MM.1S (cell line): ENCODE results near the gene GGT6.
"Not testable (repeated sequence)": the region's sequence is repeated elsewhere in the genome, so short reads cannot be mapped to it uniquely, and the experiment has no call there.

ENCODE experiments used
- DNase-seq: peaks from one replicate; pipeline ENCODE4 v3.0.0-alpha.2; 2015
- H2AFZ ChIP-seq: fragments of 300-600 bp; sonication (generic); 2 replicates; pipeline ENCODE4 v1.6.0; 2016; ENCODE audit warnings: antibody characterized with exemption, low read length
- H3F3A ChIP-seq: fragments of 300-600 bp; sonication (generic); 2 replicates; pipeline ENCODE4 v1.6.1; 2016; ENCODE audit warnings: mild to moderate bottlenecking, antibody characterized with exemption, low read length, moderate library complexity, mixed read lengths; ENCODE audit not compliant: insufficient read depth
- H3K27ac ChIP-seq: fragments of 300-600 bp; sonication (generic); 2 replicates; pipeline ENCODE4 v1.5.1; 2016; ENCODE audit warnings: mild to moderate bottlenecking, low read length
- H3K27me3 ChIP-seq: fragments of 300-600 bp; sonication (generic); replicated peaks from 2 replicates; pipeline ENCODE4 v1.6.0; 2016; ENCODE audit warnings: low read length; ENCODE audit not compliant: insufficient read depth
- H3K36me3 ChIP-seq: fragments of 300-600 bp; sonication (generic); replicated peaks from 2 replicates; pipeline ENCODE4 v1.6.1; 2016; ENCODE audit warnings: mild to moderate bottlenecking, low read length, mixed read lengths; ENCODE audit not compliant: insufficient read depth
- H3K4me1 ChIP-seq: fragments of 300-600 bp; sonication (generic); 2 replicates; pipeline ENCODE4 v1.6.1; 2016; ENCODE audit warnings: low read length, mixed read lengths
- H3K4me2 ChIP-seq: fragments of 300-600 bp; sonication (generic); 2 replicates; pipeline ENCODE4 v1.6.0; 2016; ENCODE audit warnings: low read depth, low read length
- H3K4me3 ChIP-seq: fragments of 300-600 bp; sonication (generic); 2 replicates; pipeline ENCODE4 v1.5.1; 2016; ENCODE audit warnings: low read length, mixed read lengths
- H3K79me2 ChIP-seq: fragments of 300-600 bp; sonication (generic); 2 replicates; pipeline ENCODE4 v1.6.1; 2016; ENCODE audit warnings: mixed run types, low read length, mixed read lengths
- H3K9ac ChIP-seq: fragments of 300-600 bp; sonication (generic); 2 replicates; pipeline ENCODE4 v1.6.1; 2016; ENCODE audit warnings: low read length, mixed read lengths
- H3K9me2 ChIP-seq: fragments of 300-600 bp; sonication (generic); replicated peaks from 2 replicates; pipeline ENCODE4 v1.6.1; 2016; ENCODE audit warnings: mild to moderate bottlenecking, low read length, mixed read lengths; ENCODE audit not compliant: insufficient read depth
- H3K9me3 ChIP-seq: fragments of 300-600 bp; sonication (generic); replicated peaks from 2 replicates; pipeline ENCODE4 v1.6.1; 2016; ENCODE audit warnings: mild to moderate bottlenecking, low read length, mixed read lengths; ENCODE audit not compliant: insufficient read depth
- H4K20me1 ChIP-seq: fragments of 300-600 bp; sonication (generic); 2 replicates; pipeline ENCODE4 v1.6.1; 2016; ENCODE audit warnings: mild to moderate bottlenecking, low read length, moderate library complexity, mixed read lengths; ENCODE audit not compliant: insufficient read depth
- EZH2 ChIP-seq: fragments of 300-600 bp; sonication (generic); optimal IDR thresholded peaks from 2 replicates; pipeline ENCODE3; 2017; ENCODE audit warnings: low read depth, mild to moderate bottlenecking, antibody characterized with exemption, low read length, mixed read lengths
- EZH2phosphoT487 ChIP-seq: fragments of 300-600 bp; sonication (generic); IDR thresholded peaks from 2 replicates; pipeline ENCODE4 v1.6.1; 2018; ENCODE audit warnings: antibody characterized with exemption, low read length
- TF ChIP-seq, protein P1 (sequence below): fragments of 300-600 bp; sonication (generic); IDR thresholded peaks from 2 replicates; pipeline ENCODE4 v1.5.1; 2016; ENCODE audit warnings: antibody characterized with exemption, low read length, mixed read lengths

Gene GGT6

DNA sequence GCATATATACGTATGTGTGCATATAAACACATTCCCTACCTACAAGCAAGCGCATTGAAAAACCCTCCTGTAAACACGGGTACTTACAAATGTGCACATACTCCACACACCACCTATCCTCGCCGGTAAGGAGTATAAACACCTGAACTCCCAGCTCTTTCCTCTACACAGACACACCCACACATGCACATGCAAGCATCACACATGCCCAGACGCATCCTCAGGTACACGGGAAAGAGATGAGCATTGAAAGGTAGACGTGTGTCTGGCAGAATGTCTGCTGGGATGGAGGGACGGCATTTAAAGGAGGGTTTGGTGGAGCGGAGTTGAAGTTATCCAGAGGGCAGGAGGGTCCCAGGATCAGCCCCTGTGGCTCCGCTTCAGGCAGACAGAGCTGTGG is 19.3 kb upstream of the GGT6 start:
- H3K27ac ChIP-seq: no peak overlapping the region
- H3K36me3 ChIP-seq: no peaks in the 10 kb centered on the region
- H3K9me2 ChIP-seq: no peaks in the 10 kb centered on the region
- peaks cover 70% of the 10 kb centered on the region for H3K27me3 ChIP-seq
- H3K4me1 ChIP-seq: no peaks in the 10 kb centered on the region
- TF ChIP-seq, protein P1, sequence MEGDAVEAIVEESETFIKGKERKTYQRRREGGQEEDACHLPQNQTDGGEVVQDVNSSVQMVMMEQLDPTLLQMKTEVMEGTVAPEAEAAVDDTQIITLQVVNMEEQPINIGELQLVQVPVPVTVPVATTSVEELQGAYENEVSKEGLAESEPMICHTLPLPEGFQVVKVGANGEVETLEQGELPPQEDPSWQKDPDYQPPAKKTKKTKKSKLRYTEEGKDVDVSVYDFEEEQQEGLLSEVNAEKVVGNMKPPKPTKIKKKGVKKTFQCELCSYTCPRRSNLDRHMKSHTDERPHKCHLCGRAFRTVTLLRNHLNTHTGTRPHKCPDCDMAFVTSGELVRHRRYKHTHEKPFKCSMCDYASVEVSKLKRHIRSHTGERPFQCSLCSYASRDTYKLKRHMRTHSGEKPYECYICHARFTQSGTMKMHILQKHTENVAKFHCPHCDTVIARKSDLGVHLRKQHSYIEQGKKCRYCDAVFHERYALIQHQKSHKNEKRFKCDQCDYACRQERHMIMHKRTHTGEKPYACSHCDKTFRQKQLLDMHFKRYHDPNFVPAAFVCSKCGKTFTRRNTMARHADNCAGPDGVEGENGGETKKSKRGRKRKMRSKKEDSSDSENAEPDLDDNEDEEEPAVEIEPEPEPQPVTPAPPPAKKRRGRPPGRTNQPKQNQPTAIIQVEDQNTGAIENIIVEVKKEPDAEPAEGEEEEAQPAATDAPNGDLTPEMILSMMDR: no peak
- TF ChIP-seq EZH2: no peak
- TF ChIP-seq EZH2phosphoT487: no peak
- H3K79me2 ChIP-seq: no peaks in the 10 kb centered on the region
- no peak overlapping the region for H2AFZ ChIP-seq
- H3F3A ChIP-seq: no peaks in the 10 kb centered on the region
- H3K4me2 ChIP-seq: no peak overlapping the region
- no peak overlapping the region for H3K4me3 ChIP-seq
- no peaks in the 10 kb centered on the region for H4K20me1 ChIP-seq
- no peak for DNase-seq
- H3K9me3 ChIP-seq: no peaks in the 10 kb centered on the region
- H3K9ac ChIP-seq: no peak overlapping the region

DNA sequence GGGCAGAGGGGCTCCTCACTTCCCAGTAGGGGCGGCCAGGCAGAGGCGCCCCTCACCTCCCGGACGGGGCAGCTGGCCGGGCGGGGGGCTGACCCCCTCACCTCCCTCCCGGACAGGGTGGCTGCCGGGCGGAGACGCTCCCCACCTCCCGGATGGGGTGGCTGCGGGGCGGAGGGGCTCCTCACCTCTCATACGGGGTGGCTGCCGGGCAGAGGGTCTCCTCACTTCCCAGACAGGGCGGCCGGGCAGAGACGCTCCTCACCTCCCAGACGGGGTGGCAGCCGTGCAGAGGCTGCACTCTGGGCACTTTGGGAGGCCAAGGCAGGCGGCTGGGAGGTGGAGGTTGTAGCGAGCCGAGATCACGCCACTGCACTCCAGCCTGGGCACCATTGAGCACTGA is 18.0 kb upstream of the GGT6 start:
- not testable (repeated sequence) for H3K9me2 ChIP-seq, H3K9me3 ChIP-seq, H3F3A ChIP-seq, H3K4me3 ChIP-seq, H3K4me1 ChIP-seq, H3K79me2 ChIP-seq, H3K36me3 ChIP-seq, H3K9ac ChIP-seq, H2AFZ ChIP-seq, H3K27ac ChIP-seq, H3K4me2 ChIP-seq, DNase-seq, H4K20me1 ChIP-seq
- peaks cover 59% of the 10 kb centered on the region for H3K27me3 ChIP-seq

DNA sequence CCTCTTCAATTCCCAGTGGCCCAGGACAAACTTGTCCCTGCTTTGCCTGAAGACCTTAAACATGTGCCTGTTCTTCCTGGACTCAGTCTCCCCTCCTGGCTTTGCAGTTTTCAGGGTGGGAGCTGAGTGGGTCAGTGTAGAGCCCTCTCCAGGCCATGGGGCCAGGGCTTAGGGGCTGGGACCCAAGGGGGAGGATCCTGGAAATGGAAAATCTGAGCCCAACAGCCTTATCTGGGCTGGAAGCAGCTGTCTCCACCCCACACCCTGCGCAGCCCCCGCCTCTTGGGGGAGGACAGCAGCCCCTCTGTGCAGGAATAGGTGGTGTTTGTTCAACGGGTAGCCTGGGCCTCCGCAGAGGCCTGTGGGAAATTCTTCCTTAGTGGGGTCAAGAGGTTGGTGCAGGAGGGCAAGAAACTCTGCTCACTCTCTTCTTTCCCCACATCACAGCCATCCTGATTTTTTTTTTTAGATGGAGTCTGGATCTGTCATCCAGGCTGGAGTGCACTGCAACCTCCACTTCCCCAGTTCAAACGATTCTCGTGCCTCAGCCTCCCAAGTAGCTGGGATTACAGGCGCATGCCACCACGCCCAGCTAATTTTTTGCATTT is 17.1 kb upstream of the GGT6 start:
- TF ChIP-seq EZH2: no peak
- Histone ChIP-seq H3F3A (no peaks in the 10 kb centered on the region), H3K4me2 (no peak overlapping the region), H3K36me3 (no peaks in the 10 kb centered on the region), H3K4me1 (peaks cover 10% of the 10 kb centered on the region), H3K27ac (no peak overlapping the region), H3K27me3 (peaks cover 50% of the 10 kb centered on the region), H3K9me2 (no peaks in the 10 kb centered on the region), H4K20me1 (no peaks in the 10 kb centered on the region), H3K9ac (no peak overlapping the region), H3K79me2 (no peaks in the 10 kb centered on the region), H3K4me3 (no peak overlapping the region), H2AFZ (no peak overlapping the region), H3K9me3 (no peaks in the 10 kb centered on the region)
- DNase-seq: no peak

DNA sequence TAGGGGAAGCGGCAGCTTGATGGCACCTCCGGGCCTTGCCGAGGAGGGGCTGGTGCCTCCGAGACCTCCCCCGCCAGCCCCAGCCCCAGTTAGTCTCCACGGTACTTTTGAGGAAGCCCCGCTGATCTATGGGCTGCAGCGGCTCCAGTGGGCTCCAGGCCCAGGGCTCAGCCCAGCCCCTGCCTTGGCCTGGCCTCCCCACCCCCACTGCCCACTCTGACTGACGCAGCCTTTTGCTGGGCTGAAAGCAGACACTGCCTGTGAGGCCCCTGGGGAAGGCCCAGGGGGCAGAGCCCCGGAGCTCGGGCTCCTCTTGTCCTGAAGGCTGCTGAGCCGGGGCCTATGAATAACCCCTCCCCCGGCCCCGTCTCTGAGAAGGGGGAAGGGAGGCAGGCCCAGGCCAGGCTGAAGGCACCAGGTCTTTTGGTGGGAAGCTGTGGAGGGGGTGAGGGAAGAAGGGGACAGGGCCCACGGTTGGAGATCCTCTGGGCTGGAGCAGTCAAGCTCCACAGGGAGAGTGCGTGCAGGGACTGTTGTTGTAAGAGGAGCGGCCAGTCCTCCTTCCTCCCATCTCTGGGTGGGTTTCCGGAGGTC is 16.4 kb upstream of the GGT6 start:
- no peak overlapping the region for H2AFZ ChIP-seq
- H3K36me3 ChIP-seq: no peaks in the 10 kb centered on the region
- H3K9me2 ChIP-seq: no peaks in the 10 kb centered on the region
- peaks cover 44% of the 10 kb centered on the region for H3K27me3 ChIP-seq
- no peaks in the 10 kb centered on the region for H3F3A ChIP-seq
- TF ChIP-seq EZH2phosphoT487: no peak
- TF ChIP-seq, protein P1: no peak
- TF ChIP-seq EZH2: no peak
- H4K20me1 ChIP-seq: no peaks in the 10 kb centered on the region
- H3K4me1 ChIP-seq: peaks cover 10% of the 10 kb centered on the region
- no peak overlapping the region for H3K4me3 ChIP-seq
- H3K9me3 ChIP-seq: no peaks in the 10 kb centered on the region
- DNase-seq: no peak
- H3K27ac ChIP-seq: no peak overlapping the region
- H3K4me2 ChIP-seq: no peak overlapping the region
- H3K79me2 ChIP-seq: no peaks in the 10 kb centered on the region
- H3K9ac ChIP-seq: no peak overlapping the region
